ENCODE measurements around the gene PUS1. TPM values are rescaled to one million over a fixed set of nuclear protein-coding genes. Genes with fewer than 3 reads are reported as not detected.

Gene PUS1
- polyA plus RNA-seq, 3 donors, result 10.5 to 12.8 (median 12.2) TPM

DNA sequence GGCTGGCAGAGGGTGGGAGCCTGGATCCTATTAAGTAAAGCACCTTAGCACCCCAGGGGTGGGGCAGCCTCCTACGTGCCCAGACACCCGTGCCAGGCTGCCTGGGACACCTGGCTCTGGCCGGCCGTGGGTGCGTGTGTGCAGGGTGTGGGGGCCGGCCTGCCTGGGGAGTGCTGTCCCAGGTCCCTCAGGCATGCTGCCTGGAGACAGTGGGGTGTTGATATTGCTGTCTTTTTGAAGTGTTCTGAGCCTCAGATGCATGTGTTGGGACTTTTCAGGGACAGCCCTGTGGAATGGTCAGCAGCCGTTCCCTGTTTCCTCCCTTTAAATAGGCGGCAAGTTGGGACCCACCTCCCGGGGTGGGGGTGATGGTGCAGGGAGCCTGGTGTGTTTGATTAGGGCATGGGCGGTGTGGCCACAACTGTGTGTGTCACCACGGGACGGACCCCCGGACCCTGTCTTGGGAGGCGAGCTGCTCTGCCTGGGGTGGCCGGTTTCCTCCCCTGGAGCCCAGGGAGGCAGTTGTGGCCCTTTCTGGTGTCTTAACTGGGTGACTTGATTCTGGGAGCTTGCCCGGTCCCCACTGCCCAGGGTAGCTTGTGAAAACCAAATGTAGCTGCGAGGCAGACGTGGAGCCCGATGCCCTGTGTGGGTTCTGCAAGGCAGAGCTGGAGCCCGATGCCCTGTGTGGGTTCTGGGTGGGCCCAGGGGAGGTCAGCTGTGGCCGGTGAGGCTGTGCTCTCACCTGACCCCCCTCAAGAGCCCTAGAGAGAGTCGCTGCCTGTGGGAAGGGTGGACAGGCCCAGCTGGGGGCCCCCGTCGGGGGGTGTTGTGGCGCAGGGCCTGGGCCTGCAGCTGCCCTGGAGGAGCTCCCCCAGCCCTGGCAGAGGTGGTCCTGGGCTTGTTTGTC lies 26.5 kb upstream of the PUS1 start:
- DNase-seq (ENCODE audit: low read depth in 3 of 3, low spot score in 2 of 3), result no peak

DNA sequence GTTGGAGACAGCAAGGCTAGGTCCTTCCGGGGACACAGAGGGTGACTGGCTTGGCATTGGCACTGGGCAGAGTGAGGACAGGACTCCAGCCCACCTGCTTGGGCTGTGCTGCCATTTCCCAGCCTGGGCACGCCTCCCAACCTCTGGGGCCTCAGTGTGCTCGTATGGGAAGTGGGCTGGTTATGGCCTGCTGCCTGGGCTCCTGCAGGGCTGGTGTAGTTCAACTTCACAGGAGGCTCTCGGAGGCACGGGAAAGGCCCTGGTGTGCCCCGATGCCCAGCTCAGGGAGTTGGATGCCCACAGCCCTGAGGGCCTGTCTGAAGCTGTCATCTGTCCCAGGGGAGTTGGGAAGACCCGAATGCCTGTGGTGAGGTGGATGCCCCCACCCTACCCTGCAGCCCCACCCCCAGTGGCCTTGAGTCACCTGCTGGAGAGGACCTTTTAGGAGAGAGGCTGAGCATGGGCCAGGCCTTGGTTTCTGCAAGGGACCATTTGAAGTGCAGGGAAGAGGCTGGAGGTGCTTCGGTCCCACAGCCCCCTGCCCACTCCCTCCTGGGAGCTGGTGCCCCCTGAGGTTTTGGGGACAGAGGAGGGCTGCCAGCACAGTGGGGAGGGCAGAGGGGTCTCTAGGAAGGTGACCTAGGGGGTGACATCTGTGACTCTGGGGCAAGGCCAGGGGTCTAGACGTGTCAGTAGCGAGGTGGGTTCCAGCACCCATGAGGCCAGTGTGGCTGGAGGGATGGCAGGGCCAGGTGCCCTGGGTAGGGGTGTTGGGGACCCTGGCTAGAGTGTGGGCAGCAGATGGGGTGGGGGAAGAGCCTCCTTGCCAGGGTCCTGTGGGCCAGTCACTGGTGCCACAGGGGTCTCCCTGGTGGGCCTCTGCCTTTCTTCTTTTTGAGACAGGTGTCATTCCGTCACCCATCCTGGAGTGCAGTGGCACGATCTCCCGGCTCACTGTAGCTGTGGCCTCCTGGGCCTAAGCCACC lies 25.5 kb upstream of the PUS1 start:
- no peak for DNase-seq (ENCODE audit: low read depth in 3 of 3, low spot score in 2 of 3)

DNA sequence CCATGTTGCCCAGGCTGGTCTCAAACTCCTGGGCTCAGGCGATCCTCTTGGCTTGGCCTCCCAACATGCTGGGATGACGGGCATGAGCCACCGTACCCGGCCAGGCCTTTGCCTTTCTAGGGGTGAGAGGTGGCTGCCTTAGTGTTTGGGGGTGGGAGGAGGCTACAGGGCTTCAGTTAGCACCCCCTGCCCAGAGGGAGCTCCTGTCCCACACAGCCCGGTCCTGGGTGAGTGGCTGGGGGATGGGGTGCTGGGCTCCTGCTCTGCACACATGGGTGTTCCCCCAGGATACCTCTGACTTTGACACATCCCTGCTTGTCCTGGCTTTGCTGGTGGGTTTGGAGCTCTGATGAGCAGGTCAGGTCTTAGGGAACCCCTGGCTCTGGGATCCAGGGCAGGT lies 24.7 kb upstream of the PUS1 start:
- DNase-seq (ENCODE audit: low read depth in 3 of 3, low spot score in 2 of 3), result no peak

DNA sequence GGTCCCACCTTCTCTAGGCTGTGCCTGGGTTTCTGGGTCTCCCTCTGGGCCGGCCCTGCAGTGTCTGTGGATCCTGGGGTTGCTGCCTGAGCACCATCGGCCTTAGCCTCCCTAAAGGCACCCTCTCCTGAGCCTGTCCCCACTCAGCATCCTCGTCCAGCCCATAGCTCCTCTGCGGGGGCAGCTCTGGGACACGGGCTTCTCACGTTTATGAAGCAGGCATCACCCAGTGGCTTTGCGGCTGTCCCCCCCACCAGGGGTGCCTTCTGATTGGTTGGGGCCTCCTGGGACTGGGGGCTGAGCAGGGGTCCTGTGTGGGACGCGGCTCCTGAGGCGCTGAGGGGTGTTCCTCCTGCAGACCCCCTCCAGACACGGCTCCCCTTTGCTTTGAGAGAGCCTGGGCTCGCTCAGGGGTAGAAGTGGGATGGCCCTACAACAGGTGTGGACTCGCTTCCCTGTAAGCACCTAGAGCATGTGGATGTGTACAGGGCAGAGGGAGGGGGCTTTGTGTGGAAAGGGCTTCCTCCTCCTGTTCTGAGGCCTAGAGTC lies 23.9 kb upstream of the PUS1 start:
- DNase-seq (ENCODE audit: low read depth in 3 of 3, low spot score in 2 of 3), result no peak

DNA sequence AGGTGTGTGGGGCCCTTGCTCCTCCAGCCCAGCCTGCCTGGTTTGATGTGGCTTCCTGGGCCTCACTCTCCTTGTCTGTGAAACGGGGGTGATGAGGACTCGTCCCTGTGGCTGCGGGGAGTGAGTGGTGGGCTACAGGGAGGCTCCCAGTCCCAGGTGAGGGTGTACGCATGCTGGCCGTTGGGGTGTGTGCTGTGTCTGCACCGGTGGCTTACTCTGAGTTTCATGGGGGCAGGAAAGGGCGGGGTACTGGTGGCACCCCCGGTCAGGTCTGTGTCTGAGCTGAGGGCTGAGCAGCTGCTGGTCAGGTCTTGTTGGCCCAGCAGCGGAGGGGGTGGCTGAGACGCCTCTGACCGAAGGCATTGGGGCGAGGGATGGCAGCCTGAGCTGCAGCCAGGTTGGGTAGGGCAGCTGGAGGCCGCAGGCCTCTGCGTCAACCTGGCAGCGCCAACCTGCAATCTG lies 23.4 kb upstream of the PUS1 start:
- no peak for DNase-seq (ENCODE audit: low read depth in 3 of 3, low spot score in 2 of 3)

DNA sequence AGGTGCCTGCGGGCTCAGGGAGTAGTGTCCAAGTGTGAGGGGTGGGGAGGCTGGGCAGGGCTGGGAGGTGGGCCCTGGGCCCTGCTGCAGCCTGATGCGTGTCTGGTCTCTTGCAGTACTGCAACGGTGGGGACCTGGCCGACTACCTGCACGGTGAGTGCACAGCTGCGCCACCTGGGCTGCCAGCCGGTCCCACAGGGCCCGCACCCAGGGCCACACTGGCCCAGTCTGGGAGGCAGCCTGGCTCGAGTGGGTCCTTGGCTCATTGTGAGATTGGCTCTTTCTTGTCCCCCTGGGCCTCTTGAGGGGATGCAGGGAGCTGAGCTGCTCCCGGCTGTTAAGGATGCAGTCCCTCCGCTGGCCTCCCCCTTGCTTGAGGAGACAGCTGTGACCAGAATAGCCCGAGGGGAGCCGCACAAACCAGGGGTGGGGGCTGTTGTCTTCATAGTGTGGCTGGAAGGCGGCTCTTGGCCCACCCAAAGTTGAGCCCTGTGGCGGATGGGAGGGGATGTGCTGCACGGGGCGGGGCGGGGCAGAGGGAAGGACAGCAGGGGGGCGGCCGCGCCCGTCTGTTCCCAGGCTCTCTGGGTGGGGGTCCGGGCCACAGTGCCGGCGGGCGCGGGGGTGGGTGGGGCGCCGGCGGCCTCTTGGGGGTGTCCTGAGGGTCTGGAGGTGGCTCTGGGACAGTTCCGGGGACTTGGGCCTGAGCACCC lies 21.5 kb upstream of the PUS1 start:
- DNase-seq (ENCODE audit: low read depth in 3 of 3, low spot score in 2 of 3), result no peak

DNA sequence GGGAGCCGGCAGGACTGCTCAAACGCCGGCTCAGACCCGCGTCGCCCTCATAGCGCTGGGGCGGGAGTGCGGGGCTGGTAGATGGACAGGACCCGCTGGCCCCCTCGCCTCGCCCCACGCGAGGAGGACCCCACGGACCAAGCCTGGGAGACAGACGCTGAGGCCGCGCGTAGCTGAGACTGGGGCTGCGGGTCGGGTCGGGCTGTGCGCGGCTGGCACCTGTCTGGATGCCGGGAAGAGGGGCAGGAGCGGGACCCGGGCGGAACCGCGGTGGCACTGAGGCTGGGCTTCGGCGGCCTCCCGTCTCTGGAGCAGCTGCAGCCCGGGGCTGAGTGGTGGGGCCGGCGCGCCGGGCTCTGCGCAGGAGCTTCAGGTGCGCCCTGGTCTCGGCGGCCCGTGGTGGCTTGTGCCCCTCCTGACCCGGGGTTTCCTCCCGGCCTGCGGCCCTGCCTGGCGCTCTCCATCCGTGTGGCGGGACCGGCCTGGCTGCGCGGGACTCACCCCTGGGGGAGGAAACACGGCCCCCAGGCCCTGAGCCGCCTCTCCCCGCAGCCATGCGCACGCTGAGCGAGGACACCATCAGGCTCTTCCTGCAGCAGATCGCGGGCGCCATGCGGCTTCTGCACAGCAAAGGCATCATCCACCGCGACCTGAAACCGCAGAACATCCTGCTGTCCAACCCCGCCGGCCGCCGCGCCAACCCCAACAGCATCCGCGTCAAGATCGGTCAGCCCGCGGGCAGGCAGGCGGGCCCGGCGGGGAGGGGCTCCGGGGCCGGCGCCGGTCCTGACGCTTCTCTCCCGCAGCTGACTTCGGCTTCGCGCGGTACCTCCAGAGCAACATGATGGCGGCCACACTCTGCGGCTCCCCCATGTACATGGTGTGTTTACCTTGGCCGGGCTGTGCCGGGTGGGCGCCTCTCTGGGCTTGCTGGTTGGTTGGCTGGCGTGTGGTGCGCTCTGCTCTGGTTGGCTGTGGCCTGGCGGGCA lies 20.7 kb upstream of the PUS1 start:
- DNase-seq (ENCODE audit: low read depth in 3 of 3, low spot score in 2 of 3), result no peak

DNA sequence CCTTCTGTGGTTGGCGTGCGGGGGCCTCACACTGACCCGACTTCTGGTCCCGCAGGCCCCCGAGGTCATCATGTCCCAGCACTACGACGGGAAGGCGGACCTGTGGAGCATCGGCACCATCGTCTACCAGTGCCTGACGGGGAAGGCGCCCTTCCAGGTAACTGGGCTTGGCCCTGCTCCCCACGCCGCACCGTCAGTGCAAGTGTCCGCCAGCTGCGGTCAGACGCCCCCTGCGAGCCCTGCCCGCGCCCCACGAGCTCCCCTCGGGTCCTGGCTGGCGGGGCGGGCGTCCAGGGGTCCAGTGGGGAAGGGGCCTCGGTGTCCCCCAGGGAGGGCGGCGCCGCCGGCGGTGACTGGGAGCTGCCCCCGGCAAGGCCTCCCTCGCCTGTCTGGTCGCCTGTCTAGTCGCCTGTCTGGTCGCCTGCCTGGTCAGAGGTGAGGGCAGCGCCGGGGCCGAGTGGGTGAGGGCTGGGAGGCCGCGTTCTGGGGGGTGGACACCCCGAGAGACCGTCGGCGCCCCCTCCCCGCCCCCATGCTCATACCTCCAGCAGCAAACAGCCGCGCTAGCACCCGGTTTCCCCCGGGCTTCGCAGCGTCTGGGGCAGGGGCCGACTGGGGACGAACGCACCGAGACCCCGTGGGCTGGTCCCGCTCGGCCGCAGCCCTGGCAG lies 19.9 kb upstream of the PUS1 start:
- no peak for DNase-seq (ENCODE audit: low read depth in 3 of 3, low spot score in 2 of 3)

DNA sequence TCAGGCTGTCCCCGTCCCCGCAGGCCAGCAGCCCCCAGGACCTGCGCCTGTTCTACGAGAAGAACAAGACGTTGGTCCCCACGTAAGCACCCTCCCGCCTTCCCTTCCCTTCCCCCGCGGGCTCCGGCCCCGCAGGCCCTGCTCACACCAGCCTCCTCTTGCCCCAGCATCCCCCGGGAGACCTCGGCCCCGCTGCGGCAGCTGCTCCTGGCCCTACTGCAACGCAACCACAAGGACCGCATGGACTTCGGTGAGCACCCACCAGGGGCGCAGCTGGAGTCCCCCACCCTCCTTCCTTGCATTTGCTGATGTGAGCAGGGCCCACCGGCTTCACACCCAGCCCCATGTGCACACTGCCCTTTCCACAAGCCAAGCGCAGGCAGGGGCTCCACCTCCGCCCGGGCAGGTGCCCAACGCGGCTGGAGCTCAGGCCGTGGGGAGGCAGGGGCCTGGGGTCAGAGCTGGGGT lies 19.3 kb upstream of the PUS1 start:
- no peak for DNase-seq (ENCODE audit: low read depth in 3 of 3, low spot score in 2 of 3)

DNA sequence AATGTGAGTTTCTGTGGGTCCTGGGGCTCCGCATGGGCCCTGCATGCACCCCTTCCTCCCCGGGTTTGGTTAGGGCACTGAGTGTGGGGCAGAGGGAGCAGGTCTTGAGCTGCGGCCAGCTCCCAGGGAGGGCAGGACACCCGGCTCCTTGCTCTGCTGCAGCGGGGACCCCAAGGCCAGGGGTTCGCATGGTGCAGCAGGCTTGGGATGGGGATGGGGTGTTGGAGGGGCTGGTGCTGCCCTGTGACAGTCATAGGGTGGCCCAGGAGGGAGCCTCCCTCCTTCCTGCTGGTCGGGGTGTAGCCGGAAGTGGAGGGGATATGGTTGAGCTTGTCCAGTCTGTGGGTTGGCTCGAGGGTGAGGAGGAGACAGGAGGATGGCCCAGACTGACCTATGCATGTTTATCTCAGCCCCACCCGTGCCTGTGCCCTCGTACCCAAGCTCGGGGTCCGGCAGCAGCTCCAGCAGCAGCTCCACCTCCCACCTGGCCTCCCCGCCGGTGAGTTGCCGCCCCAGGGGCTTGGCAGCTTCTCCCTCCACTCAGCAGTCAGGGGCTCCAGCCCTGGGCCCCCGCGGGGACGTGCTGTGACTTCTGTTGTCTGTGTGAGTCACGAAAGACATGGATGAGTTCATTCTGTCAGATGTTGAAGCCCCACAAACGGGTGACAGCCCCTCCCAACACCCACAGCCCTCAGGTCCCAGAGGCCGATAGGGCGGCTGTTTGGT lies 18.6 kb upstream of the PUS1 start:
- no peak for DNase-seq (ENCODE audit: low read depth in 3 of 3, low spot score in 2 of 3)

DNA sequence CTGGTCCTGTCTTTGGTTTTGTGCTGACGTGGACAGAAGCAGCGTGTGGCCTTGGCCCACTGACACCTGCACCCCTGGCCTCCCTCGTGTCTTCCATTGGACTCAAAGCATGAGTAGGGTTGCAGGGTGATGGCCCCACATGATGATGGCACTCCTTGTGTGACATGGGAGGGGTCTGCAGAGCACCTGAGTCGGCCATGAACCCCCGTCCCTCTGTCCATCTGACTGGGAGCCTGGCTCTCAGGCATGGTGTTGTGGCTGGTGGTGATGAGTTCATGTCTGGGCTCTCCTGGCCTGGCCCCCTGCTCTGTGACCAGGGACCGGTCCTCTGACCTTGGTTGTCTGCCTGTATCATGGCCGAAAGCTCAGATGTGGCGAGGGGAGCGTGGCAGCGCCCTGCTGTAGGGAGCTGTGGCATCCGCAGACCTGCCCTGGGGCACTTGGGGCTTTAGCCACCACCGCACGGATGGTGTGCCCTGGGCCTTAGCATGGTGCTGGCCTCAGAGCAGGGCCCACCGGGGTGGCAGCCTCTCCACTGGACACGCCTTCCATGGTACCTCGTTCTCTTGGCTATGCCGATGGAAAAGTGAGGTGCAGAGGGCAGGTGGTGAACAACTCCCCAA lies 17.9 kb upstream of the PUS1 start:
- no peak for DNase-seq (ENCODE audit: low read depth in 3 of 3, low spot score in 2 of 3)

DNA sequence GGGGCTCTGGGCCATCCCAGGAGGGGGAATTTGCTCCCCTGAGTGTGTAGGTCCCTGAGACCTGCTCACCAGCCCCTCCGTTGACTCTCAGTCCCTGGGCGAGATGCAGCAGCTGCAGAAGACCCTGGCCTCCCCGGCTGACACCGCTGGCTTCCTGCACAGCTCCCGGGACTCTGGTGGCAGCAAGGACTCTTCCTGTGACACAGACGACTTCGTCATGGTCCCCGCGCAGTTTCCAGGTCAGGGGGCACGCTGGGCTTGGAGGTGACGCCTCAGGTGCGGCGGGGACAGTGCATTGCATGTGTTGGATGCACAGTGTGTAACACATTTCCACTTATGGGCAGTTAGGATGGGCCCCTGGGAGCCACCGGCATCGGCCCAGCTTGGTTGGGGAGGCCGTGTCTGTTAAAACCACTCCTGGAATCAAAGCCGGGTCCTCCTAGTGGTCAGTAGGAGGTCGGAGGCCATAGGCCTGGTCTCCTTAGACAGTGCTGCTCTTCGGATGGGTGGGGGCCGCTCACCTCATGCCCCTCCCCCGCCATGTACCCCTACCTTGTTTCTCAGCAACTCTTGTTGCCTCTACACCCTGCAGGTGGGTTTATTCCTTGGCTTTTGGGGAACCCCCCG lies 17.1 kb upstream of the PUS1 start:
- no peak for DNase-seq (ENCODE audit: low read depth in 3 of 3, low spot score in 2 of 3)

DNA sequence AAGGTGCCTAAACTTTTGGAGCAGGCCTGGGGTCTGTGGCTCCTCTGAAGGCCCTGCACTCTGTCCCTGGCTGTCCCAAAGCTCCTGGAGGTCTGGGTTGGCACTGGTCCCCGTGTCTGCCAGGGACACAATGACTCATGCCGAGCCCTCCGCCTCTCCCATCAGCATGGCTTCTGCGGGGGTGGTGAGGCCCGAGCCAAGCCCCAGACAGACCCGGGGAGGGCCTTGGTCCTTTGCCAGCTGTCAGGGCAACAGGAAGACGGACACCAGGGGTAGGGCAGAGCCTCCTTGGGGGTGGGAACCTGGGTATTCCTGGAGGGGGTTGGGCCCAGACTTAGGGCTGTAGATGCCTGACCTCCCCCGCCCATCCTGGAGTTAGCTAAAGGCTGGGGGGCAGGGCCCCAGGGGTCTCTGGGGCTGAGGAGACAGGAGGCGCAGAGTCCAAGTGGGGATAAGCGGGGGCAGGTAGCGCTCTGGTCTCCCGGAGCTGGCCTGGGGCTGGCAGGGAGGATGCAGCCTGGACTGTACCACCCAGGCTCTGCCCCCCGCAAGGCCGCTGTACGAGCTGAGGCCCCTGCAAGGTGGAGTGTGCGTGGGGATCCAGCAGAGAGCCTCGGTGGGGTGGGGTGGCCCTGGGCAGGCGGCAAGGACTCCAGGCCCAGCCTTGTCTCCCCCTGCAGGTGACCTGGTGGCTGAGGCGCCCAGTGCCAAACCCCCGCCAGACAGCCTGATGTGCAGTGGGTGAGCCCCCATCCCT lies 16.4 kb upstream of the PUS1 start:
- DNase-seq (ENCODE audit: low read depth in 3 of 3, low spot score in 2 of 3), result no peak

DNA sequence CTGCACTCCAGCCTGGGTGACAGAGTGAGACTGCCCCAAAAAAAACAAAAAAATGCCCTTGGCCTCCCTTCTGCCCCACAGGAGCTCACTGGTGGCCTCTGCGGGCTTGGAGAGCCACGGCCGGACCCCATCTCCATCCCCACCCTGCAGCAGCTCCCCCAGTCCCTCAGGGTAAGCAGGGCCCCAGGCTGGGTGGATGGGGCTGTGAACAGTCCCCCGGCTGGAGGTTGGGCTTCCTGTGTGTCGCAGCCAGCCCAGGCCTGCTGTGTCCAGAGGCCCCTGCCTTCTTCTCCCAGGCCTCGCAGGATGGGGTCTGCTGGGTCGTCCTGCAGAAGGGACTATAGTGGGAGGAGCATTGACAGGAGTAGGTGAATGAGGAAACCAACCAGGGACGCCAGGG lies 15.4 kb upstream of the PUS1 start:
- DNase-seq (ENCODE audit: low read depth in 3 of 3, low spot score in 2 of 3), result no peak

DNA sequence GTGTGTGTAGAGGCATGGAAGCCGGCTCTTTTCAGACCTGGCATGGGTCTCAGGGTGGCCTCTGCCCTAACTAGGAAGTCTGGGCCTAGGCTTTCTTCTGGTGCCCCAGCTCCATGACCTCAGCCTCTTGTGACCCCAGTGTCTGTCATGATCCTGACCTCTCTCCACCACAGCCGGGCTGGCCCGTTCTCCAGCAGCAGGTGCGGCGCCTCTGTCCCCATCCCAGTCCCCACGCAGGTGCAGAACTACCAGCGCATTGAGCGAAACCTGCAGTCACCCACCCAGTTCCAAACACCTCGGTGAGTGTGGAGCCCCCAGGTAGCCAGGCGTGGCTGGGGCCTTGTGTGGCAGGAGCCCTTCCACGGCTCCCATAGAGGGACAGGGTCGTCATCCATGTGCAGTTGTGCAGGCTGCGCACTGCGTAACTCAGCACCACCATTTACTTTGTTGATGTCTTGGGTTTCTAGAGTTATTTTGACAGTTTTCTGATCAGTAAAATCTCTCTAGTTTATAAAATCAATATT lies 14.8 kb upstream of the PUS1 start:
- no peak for DNase-seq (ENCODE audit: low read depth in 3 of 3, low spot score in 2 of 3)

All from right renal cortex interstitium (tissue), 3 donors.